Measurements from ENCODE around the gene MAP3K2.

Gene MAP3K2, protein sequence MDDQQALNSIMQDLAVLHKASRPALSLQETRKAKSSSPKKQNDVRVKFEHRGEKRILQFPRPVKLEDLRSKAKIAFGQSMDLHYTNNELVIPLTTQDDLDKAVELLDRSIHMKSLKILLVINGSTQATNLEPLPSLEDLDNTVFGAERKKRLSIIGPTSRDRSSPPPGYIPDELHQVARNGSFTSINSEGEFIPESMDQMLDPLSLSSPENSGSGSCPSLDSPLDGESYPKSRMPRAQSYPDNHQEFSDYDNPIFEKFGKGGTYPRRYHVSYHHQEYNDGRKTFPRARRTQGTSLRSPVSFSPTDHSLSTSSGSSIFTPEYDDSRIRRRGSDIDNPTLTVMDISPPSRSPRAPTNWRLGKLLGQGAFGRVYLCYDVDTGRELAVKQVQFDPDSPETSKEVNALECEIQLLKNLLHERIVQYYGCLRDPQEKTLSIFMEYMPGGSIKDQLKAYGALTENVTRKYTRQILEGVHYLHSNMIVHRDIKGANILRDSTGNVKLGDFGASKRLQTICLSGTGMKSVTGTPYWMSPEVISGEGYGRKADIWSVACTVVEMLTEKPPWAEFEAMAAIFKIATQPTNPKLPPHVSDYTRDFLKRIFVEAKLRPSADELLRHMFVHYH

DNA sequence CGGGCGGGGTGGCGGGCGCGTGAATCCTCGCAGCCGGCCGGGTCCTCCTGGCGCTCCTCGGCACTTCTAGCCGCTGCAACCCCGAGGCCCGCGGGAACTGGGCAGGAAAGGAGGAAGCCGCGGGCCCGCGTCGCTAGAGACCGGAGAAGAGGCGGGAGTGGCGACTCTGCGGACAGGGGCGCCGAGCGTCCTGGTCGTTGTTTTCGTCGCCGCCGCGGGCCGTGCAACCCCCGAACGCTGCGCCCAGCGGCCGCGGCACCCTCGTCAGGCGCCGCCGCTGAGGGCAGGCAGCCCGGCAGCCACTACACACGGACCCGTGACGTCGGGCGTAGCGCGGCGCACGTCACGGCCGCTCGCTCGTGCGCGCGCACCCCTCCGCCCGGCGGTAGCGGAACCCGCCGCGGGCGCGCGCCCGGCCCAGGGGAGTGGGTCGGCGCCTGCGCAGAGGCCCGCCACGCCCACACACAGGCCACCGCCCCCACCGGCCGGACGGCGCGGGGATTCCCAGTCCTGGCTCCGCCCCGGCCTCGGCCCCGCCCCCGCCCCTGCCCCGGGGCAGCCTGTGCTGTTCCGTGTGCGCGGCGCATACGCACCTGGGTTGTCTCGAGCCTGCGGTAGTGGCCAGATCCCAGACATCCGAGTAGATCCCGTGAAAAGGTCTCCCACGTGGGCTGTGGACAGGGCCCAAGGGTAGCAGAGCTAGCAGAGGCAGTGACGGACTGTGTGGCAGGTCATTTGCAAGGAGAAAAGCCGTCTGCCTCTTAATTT is at the start of gene MAP3K2:
Gene MAP3K2, minus strand, starts transcription at position 321 of the 768 bp plus-strand sequence. CDS start 44,846 bp downstream, outside the sequence.
- peak; percentile 93 for DNase-seq (ENCODE audit: low spot score)

DNA sequence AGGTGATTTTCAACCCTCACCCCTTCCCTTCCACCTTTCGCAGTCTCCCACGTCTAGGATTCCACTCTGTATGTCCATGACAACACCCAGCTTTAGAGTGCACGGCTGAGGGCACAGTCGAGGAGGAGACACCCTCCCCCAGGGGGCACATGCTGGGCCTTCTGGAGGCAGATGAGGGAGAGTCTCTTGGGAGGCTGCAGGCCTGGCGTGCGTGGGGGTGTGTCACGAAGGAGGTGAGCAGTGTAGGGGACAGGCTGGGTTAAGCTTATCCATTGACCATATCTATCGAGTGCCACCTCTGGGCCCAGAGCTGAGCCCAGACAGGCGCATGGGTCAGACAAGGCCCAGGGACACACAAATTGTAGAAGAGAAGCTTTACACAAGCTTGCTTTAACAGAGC is 49.3 kb upstream of the MAP3K2 start:
- no peak for DNase-seq (ENCODE audit: low spot score)

DNA sequence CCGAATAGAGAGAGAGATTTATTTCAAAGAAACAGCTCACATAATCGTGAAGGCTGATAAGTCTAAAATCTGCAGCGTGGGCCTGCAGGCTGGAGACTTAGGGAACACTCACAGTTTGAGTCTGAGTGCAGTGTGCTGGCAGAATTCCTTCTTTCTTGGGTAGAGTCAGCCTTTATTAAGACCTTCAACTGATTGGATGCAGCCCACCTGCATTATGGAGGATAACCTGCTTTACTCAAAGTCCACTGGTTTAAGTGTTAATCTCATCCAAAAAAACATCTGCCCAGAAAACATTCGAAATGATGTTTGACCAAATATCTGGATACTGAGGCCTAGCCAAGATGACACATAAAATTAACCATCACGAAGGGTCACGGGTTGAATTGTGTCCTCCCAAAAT is 46.7 kb upstream of the MAP3K2 start:
- DNase-seq (ENCODE audit: low spot score), result no peak

DNA sequence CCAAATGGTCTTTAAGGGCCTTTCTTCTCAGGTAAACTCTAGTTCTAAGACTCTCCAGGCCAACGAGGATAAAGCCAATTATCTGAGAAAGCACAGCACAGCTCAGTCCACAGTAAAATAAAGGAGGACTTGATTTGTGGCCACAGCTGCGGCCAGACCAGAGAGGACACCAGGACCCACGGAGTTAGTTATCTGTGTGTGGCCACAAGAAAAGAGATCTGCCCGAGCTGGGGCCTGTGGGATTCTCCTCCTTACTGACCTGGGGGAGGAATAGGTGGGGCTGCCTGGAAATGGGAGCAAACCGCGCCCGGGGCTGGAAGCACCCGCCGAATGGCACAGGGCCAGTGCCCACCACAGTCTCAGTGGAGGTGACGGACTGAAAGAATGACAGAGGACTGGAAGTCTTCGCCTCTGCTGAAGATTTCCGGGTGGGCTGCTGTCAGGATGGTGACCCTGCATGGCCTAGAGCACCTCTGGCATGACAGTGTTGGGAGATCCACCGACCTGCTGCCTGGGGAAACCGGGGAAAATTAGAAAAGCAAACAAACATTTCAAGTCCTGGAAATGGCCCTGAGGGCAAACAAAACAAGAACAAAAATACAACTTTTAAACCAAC is 43.7 kb upstream of the MAP3K2 start:
- DNase-seq (ENCODE audit: low spot score), result no peak

DNA sequence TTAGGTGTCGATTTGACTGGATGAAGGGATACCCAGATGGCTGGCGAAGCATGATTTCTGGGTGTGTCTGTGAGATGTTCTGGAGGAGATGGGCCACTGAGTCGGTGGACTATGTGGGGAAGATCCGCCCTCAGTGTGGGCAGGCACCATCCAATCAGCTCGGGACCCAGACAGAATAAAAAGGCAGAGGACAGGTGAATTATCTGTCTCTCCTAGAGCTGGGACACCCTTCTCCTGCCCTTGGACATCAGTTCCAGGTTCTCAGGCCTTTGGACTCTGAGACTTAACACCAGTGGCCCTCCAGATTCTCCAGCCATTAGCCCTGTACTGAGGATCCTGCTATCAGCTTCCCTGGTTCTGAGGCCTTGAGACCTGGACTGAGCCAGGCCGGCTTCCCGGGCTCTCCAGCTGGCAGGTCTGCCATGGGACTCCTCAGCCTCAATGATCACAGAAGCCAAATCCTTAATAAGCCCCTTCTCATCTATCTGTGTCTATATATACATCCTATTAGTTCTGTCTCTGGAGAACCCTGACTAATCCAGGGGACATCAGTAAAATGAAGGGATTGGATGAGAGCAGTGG is 42.2 kb upstream of the MAP3K2 start:
- DNase-seq (ENCODE audit: low spot score), result no peak

DNA sequence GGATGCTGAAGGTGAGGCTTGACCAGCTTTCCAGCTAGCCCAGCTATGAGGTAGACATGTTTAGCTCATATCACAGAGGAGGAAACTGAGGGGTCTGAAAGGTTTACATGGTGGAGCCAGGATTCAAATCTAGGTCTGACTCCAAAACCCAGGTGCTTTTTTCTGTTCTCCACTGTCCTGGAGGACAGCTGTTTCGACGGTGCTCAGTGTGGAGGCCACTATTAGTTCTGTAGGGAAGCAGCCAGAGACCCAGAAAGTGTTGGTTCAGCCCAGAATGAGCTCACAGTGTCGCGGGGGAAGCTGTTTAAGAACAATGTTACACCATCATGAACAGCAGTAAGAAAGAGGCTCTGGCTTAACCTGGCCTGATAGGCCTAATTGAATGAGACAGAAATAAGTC is 41.5 kb upstream of the MAP3K2 start:
- no peak for DNase-seq (ENCODE audit: low spot score)

DNA sequence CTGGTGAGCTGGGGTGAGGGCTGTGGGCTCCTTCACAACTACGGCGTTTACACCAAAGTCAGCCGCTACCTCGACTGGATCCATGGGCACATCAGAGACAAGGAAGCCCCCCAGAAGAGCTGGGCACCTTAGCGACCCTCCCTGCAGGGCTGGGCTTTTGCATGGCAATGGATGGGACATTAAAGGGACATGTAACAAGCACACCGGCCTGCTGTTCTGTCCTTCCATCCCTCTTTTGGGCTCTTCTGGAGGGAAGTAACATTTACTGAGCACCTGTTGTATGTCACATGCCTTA is 41.0 kb upstream of the MAP3K2 start:
- DNase-seq (ENCODE audit: low spot score), result no peak

DNA sequence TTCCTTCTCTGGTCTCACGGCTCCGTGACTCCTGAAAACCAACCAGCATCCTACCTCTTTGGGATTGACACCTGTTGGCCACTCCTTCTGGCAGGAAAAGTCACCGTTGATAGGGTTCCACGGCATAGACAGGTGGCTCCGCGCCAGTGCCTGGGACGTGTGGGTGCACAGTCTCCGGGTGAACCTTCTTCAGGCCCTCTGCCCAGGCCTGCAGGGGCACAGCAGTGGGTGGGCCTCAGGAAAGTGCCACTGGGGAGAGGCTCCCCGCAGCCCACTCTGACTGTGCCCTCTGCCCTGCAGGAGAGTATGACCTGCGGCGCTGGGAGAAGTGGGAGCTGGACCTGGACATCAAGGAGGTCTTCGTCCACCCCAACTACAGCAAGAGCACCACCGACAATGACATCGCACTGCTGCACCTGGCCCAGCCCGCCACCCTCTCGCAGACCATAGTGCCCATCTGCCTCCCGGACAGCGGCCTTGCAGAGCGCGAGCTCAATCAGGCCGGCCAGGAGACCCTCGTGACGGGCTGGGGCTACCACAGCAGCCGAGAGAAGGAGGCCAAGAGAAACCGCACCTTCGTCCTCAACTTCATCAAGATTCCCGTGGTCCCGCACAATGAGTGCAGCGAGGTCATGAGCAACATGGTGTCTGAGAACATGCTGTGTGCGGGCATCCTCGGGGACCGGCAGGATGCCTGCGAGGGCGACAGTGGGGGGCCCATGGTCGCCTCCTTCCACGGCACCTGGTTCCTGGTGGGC is 40.5 kb upstream of the MAP3K2 start:
- no peak for DNase-seq (ENCODE audit: low spot score)

DNA sequence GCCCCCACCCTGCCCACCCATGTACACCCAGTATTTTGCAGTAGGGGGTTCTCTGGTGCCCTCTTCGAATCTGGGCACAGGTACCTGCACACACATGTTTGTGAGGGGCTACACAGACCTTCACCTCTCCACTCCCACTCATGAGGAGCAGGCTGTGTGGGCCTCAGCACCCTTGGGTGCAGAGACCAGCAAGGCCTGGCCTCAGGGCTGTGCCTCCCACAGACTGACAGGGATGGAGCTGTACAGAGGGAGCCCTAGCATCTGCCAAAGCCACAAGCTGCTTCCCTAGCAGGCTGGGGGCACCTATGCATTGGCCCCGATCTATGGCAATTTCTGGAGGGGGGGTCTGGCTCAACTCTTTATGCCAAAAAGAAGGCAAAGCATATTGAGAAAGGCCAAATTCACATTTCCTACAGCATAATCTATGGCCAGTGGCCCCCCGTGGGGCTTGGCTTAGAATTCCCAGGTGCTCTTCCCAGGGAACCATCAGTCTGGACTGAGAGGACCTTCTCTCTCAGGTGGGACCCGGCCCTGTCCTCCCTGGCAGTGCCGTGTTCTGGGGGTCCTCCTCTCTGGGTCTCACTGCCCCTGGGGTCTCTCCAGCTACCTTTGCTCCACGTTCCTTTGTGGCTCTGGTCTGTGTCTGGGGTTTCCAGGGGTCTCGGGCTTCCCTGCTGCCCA is 39.7 kb upstream of the MAP3K2 start:
- DNase-seq (ENCODE audit: low spot score), result no peak

DNA sequence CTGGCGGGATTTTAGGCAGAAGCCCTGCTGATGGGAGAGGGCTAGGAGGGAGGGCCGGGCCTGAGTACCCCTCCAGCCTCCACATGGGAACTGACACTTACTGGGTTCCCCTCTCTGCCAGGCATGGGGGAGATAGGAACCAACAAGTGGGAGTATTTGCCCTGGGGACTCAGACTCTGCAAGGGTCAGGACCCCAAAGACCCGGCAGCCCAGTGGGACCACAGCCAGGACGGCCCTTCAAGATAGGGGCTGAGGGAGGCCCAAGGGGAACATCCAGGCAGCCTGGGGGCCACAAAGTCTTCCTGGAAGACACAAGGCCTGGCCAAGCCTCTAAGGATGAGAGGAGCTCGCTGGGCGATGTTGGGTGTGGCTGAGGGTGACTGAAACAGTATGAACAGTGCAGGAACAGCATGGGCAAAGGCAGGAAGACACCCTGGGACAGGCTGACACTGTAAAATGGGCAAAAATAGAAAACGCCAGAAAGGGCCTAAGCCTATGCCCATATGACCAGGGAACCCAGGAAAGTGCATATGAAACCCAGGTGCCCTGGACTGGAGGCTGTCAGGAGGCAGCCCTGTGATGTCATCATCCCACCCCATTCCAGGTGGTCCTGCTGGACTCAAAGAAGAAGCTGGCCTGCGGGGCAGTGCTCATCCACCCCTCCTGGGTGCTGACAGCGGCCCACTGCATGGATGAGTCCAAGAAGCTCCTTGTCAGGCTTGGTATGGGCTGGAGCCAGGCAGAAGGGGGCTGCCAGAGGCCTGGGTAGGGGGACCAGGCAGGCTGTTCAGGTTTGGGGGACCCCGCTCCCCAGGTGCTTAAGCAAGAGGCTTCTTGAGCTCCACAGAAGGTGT is 39.0 kb upstream of the MAP3K2 start:
- no peak for DNase-seq (ENCODE audit: low spot score)

DNA sequence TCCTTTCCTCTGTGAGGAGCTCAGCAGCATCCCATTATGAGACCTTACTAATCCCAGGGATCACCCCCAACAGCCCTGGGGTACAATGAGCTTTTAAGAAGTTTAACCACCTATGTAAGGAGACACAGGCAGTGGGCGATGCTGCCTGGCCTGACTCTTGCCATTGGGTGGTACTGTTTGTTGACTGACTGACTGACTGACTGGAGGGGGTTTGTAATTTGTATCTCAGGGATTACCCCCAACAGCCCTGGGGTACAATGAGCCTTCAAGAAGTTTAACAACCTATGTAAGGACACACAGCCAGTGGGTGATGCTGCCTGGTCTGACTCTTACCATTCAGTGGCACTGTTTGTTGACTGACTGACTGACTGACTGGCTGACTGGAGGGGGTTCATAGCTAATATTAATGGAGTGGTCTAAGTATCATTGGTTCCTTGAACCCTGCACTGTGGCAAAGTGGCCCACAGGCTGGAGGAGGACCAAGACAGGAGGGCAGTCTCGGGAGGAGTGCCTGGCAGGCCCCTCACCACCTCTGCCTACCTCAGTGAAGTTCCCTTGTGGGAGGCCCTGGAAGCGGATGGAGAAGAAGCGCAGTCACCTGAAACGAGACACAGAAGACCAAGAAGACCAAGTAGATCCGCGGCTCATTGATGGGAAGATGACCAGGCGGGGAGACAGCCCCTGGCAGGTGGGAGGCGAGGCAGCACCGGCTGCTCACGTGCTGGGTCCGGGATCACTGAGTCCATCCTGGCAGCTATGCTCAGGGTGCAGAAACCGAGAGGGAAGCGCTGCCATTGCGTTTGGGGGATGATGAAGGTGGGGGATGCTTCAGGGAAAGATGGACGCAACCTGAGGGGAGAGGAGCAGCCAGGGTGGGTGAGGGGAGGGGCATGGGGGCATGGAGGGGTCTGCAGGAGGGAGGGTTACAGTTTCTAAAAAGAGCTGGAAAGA is 38.0 kb upstream of the MAP3K2 start:
- no peak for DNase-seq (ENCODE audit: low spot score)

DNA sequence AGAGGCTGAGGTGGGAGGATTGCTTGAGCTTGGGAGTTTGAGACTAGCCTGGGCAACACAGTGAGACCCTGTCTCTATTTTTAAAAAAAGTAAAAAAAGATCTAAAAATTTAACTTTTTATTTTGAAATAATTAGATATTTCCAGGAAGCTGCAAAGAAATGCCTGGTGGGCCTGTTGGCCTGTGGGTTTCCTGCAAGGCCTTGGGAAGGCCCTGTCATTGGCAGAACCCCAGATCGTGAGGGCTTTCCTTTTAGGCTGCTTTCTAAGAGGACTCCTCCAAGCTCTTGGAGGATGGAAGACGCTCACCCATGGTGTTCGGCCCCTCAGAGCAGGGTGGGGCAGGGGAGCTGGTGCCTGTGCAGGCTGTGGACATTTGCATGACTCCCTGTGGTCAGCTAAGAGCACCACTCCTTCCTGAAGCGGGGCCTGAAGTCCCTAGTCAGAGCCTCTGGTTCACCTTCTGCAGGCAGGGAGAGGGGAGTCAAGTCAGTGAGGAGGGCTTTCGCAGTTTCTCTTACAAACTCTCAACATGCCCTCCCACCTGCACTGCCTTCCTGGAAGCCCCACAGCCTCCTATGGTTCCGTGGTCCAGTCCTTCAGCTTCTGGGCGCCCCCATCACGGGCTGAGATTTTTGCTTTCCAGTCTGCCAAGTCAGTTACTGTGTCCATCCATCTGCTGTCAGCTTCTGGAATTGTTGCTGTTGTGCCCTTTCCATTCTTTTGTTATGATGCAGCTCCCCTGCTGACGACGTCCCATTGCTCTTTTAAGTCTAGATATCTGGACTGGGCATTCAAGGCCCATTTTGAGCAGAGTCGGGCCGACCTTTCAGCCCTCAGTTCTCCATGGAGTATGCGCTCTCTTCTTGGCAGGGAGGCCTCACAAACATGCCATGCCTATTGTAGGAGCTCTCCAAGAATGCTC is 37.1 kb upstream of the MAP3K2 start:
- no peak for DNase-seq (ENCODE audit: low spot score)

DNA sequence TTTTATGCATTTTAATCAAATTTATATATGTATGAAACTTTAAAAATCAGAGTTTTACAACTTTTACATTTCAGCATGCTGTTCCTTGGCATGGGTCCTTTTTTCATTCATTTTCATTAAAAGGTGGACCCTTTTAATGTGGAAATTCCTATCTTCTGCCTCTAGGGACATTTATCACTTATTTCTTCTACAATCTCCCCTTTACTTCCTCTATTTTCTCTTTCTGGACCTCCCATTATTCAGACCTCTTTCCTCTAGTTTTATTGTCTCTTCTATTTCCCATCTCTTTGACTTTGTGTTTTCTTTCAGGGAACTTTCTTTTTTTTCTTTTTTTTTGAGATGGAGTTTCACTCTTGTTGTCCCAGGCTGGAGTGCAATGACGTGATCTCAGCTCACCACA is 36.1 kb upstream of the MAP3K2 start:
- no peak for DNase-seq (ENCODE audit: low spot score)

DNA sequence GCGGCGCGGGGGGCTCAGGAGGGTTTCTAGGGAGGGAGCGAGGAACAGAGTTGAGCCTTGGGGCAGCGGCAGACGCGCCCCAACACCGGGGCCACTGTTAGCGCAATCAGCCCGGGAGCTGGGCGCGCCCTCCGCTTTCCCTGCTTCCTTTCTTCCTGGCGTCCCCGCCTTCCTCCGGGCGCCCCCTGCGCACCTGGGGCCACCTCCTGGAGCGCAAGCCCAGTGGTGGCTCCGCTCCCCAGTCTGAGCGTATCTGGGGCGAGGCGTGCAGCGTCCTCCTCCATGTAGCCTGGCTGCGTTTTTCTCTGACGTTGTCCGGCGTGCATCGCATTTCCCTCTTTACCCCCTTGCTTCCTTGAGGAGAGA is 35.7 kb upstream of the MAP3K2 start:
- DNase-seq (ENCODE audit: low spot score), result no peak

DNA sequence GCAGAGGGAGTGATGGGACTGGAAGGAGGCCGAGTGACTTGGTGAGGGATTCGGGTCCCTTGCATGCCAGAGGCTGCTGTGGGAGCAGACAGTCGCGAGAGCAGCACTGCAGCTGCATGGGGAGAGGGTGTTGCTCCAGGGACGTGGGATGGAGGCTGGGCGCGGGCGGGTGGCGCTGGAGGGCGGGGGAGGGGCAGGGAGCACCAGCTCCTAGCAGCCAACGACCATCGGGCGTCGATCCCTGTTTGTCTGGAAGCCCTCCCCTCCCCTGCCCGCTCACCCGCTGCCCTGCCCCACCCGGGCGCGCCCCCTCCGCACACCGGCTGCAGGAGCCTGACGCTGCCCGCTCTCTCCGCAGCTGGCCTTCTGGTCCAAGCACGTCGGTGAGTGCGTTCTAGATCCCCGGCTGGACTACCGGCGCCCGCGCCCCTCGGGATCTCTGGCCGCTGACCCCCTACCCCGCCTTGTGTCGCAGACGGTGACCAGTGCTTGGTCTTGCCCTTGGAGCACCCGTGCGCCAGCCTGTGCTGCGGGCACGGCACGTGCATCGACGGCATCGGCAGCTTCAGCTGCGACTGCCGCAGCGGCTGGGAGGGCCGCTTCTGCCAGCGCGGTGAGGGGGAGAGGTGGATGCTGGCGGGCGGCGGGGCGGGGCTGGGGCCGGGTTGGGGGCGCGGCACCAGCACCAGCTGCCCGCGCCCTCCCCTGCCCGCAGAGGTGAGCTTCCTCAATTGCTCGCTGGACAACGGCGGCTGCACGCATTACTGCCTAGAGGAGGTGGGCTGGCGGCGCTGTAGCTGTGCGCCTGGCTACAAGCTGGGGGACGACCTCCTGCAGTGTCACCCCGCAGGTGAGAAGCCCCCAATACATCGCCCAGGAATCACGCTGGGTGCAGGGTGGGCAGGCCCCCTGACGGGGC is 35.0 kb upstream of the MAP3K2 start:
- no peak for DNase-seq (ENCODE audit: low spot score)

DNA sequence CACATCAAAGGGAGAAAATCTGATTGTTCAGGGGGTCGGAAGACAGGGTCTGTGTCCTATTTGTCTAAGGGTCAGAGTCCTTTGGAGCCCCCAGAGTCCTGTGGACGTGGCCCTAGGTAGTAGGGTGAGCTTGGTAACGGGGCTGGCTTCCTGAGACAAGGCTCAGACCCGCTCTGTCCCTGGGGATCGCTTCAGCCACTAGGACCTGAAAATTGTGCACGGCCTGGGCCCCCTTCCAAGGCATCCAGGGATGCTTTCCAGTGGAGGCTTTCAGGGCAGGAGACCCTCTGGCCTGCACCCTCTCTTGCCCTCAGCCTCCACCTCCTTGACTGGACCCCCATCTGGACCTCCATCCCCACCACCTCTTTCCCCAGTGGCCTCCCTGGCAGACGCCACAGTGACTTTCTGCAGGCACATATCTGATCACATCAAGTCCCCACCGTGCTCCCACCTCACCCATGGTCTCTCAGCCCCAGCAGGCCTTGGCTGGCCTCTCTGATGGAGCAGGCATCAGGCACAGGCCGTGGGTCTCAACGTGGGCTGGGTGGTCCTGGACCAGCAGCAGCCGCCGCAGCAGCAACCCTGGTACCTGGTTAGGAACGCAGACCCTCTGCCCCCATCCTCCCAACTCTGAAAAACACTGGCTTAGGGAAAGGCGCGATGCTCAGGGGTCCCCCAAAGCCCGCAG is 34.2 kb upstream of the MAP3K2 start:
- no peak for DNase-seq (ENCODE audit: low spot score)

Data from putamen (tissue), 1 donor.